CD4-positive, CD25-positive, alpha-beta regulatory T cell (primary cell): ENCODE data around the gene FAM107B. TPM values are rescaled to one million over a fixed set of nuclear protein-coding genes. Genes with fewer than 3 reads are reported as not detected.

Source experiments
- ATAC-seq, 2 donors: fragments of 150-1000 bp; cut with Tn5 transposase; one replicate each; pipeline ENCODE4 v1.10.0; 2021; ENCODE audit warnings: low read depth in 2 of 2, moderate number of reproducible peaks in 2 of 2, moderate library complexity in 1 of 2
- DNase-seq, 3 donors: peaks; one replicate each; pipeline versions ENCODE4 v3.0.0 to v3.0.0-alpha.2; 2012 to 2022; ENCODE audit warnings: mixed read lengths in 1 of 3
- H3K27ac ChIP-seq: one replicate; pipeline ENCODE4 v1.7.0; 2013; ENCODE audit warnings: mild to moderate bottlenecking, low read length; ENCODE audit not compliant: insufficient read depth, poor library complexity, severe bottlenecking
- H3K27me3 ChIP-seq: one replicate; pipeline ENCODE4 v1.7.0; 2013; ENCODE audit warnings: low read length; ENCODE audit not compliant: control insufficient read depth, insufficient read depth
- H3K36me3 ChIP-seq: one replicate; pipeline ENCODE4 v1.7.0; 2013; ENCODE audit warnings: mild to moderate bottlenecking, low read length, moderate library complexity; ENCODE audit not compliant: control insufficient read depth, insufficient read depth
- H3K4me1 ChIP-seq: 2 replicates; pipeline ENCODE4 v1.7.0; 2013; ENCODE audit warnings: mild to moderate bottlenecking, low read length; ENCODE audit not compliant: insufficient read depth, control insufficient read depth, poor library complexity, severe bottlenecking
- H3K4me3 ChIP-seq: one replicate; pipeline ENCODE4 v1.7.0; 2013; ENCODE audit warnings: low read depth, mild to moderate bottlenecking, low read length, moderate library complexity
- H3K9me3 ChIP-seq, 2 experiments: 1 replicate in 1 of 2; 2 replicates in 1 of 2; pipeline ENCODE4 v1.7.0; 2013; ENCODE audit warnings: low read length in 2 of 2, mild to moderate bottlenecking in 1 of 2, moderate library complexity in 1 of 2; ENCODE audit not compliant: control insufficient read depth in 2 of 2
- H3K27ac Mint-ChIP-seq, 3 donors: one replicate each; pipeline ENCODE4 v1.8.0; 2020 to 2022; ENCODE audit warnings: mild to moderate bottlenecking in 3 of 3, mixed read lengths in 3 of 3, moderate library complexity in 2 of 3
- H3K27me3 Mint-ChIP-seq: one replicate; pipeline ENCODE4 v1.8.0; 2022; ENCODE audit warnings: mild to moderate bottlenecking, mixed read lengths
- H3K36me3 Mint-ChIP-seq: one replicate; pipeline ENCODE4 v1.8.0; 2020; ENCODE audit warnings: mixed read lengths
- H3K4me1 Mint-ChIP-seq, 4 donors: one replicate each; pipeline ENCODE4 v1.8.0; 2020 to 2022; ENCODE audit warnings: mixed read lengths in 4 of 4, mild to moderate bottlenecking in 1 of 4
- H3K4me3 Mint-ChIP-seq, 4 donors: one replicate each; pipeline ENCODE4 v1.8.0; 2020 to 2022; ENCODE audit warnings: mild to moderate bottlenecking in 4 of 4, mixed read lengths in 4 of 4, moderate library complexity in 3 of 4
- H3K9me3 Mint-ChIP-seq, 7 donors: one replicate each; pipeline ENCODE4 v1.8.0; 2020 to 2022; ENCODE audit warnings: mixed read lengths in 7 of 7, mild to moderate bottlenecking in 3 of 7, moderate library complexity in 2 of 7
- polyA plus RNA-seq, 4 donors: library from polyadenylated mRNA; unstranded; fragments of 300-500 nt; fragmentation: Illumina TruSeq; gene quantifications; one replicate each; pipeline ENCODE4 v1.2.3, GENCODE V29; 2021
- total RNA-seq: library from RNA; stranded (reverse); gene quantifications from one replicate; pipeline ENCODE4 v1.2.3, GENCODE V29; 2022

Gene FAM107B
- total and polyA plus RNA-seq, 5 donors from 2014 or later, result 202 to 327 (median 296) TPM

- DNase-seq, result no peak
- Histone ChIP-seq H3K9me3 (no peaks in the 10 kb centered on the region), H3K27ac (no peak overlapping the region), H3K36me3 (no peaks in the 10 kb centered on the region), H3K4me1 (no peaks in the 10 kb centered on the region), H3K27me3 (no peaks in the 10 kb centered on the region), H3K4me3 (no peak overlapping the region)
- Mint-ChIP-seq H3K27me3 (peaks cover 4% of the 10 kb centered on the region), H3K4me3 (no peak overlapping the region), H3K9me3 (peaks cover 0 to 4% (median 0%) of the 10 kb centered on the region in 7 donors), H3K27ac (no peak overlapping the region), H3K36me3 (no peaks in the 10 kb centered on the region), H3K4me1 (peaks cover 0 to 9% (median 0%) of the 10 kb centered on the region in 4 donors)
- ATAC-seq, result no peak
Observed at GRCh38 chr10:14815681-14816080, 41.0 kb upstream of the FAM107B start.

- Mint-ChIP-seq H3K36me3 (no peaks in the 10 kb centered on the region), H3K9me3 (peaks cover 0 to 4% (median 0%) of the 10 kb centered on the region in 7 donors), H3K4me3 (peak overlapping the region in 1 of 4 donors; percentile 89), H3K27me3 (peaks cover 8% of the 10 kb centered on the region), H3K27ac (no peak overlapping the region), H3K4me1 (peaks cover 0 to 9% (median 0%) of the 10 kb centered on the region in 4 donors)
- DNase-seq, result peak in 1 of 3 donors; percentile 21
- Histone ChIP-seq H3K4me3 (no peak overlapping the region), H3K4me1 (no peaks in the 10 kb centered on the region), H3K27ac (no peak overlapping the region), H3K9me3 (no peaks in the 10 kb centered on the region), H3K36me3 (no peaks in the 10 kb centered on the region), H3K27me3 (no peaks in the 10 kb centered on the region)
- no peak for ATAC-seq
Observed at GRCh38 chr10:14812271-14812670, 37.6 kb upstream of the FAM107B start.

- Histone ChIP-seq H3K4me3 (no peak overlapping the region), H3K36me3 (no peaks in the 10 kb centered on the region), H3K9me3 (no peaks in the 10 kb centered on the region), H3K27me3 (peaks cover 2% of the 10 kb centered on the region), H3K27ac (no peak overlapping the region), H3K4me1 (no peaks in the 10 kb centered on the region)
- H3K4me3 Mint-ChIP-seq, result no peak overlapping the region
- H3K4me1 Mint-ChIP-seq, result peaks cover 0 to 9% (median 0%) of the 10 kb centered on the region in 4 donors
- peaks cover 0 to 2% (median 0%) of the 10 kb centered on the region in 7 donors for H3K9me3 Mint-ChIP-seq
- H3K27me3 Mint-ChIP-seq, result peaks cover 15% of the 10 kb centered on the region
- H3K36me3 Mint-ChIP-seq, result no peaks in the 10 kb centered on the region
- no peak overlapping the region for H3K27ac Mint-ChIP-seq
- DNase-seq, result no peak
- ATAC-seq, result no peak
Observed at GRCh38 chr10:14810969-14811953, 36.6 kb upstream of the FAM107B start.

- Histone ChIP-seq H3K4me1 (no peaks in the 10 kb centered on the region), H3K27ac (no peak overlapping the region), H3K27me3 (peaks cover 3% of the 10 kb centered on the region), H3K9me3 (no peaks in the 10 kb centered on the region), H3K4me3 (no peak overlapping the region), H3K36me3 (no peaks in the 10 kb centered on the region)
- Mint-ChIP-seq H3K27ac (no peak overlapping the region), H3K27me3 (peaks cover 21% of the 10 kb centered on the region), H3K36me3 (no peaks in the 10 kb centered on the region), H3K4me3 (no peak overlapping the region), H3K9me3 (no peaks in the 10 kb centered on the region), H3K4me1 (no peaks in the 10 kb centered on the region)
- DNase-seq (no peak), ATAC-seq (no peak)
Observed at GRCh38 chr10:14806318-14806717, 31.6 kb upstream of the FAM107B start.

- Histone ChIP-seq H3K27me3 (peaks cover 3% of the 10 kb centered on the region), H3K4me3 (no peak overlapping the region), H3K4me1 (no peaks in the 10 kb centered on the region), H3K27ac (no peak overlapping the region), H3K36me3 (no peaks in the 10 kb centered on the region), H3K9me3 (no peaks in the 10 kb centered on the region)
- Mint-ChIP-seq H3K27me3 (peaks cover 28% of the 10 kb centered on the region), H3K36me3 (no peaks in the 10 kb centered on the region), H3K4me1 (no peaks in the 10 kb centered on the region), H3K9me3 (peaks cover 0 to 2% (median 0%) of the 10 kb centered on the region in 7 donors), H3K27ac (no peak overlapping the region), H3K4me3 (no peak overlapping the region)
- ATAC-seq, result no peak
- DNase-seq, result no peak
Observed at GRCh38 chr10:14803827-14804226, 29.1 kb upstream of the FAM107B start.

- peaks cover 0 to 2% (median 0%) of the 10 kb centered on the region in 7 donors for H3K9me3 Mint-ChIP-seq
- peaks cover 6% of the 10 kb centered on the region for H3K27me3 ChIP-seq
- no peak overlapping the region for H3K27ac Mint-ChIP-seq
- no peaks in the 10 kb centered on the region for H3K4me1 ChIP-seq
- H3K9me3 ChIP-seq, result no peaks in the 10 kb centered on the region
- ATAC-seq (no peak), DNase-seq (no peak)
- H3K36me3 Mint-ChIP-seq, result no peaks in the 10 kb centered on the region
- no peaks in the 10 kb centered on the region for H3K36me3 ChIP-seq
- H3K4me3 ChIP-seq, result no peak overlapping the region
- H3K27me3 Mint-ChIP-seq, result peaks cover 33% of the 10 kb centered on the region
- H3K4me1 Mint-ChIP-seq, result no peaks in the 10 kb centered on the region
- H3K27ac ChIP-seq, result no peak overlapping the region
- H3K4me3 Mint-ChIP-seq, result no peak overlapping the region
Observed at GRCh38 chr10:14801723-14802122, 27.0 kb upstream of the FAM107B start.

- H3K27ac Mint-ChIP-seq, result peak overlapping the region in 1 of 3 donors; percentile 5
- H3K36me3 Mint-ChIP-seq, result no peaks in the 10 kb centered on the region
- no peak for DNase-seq
- ATAC-seq, result no peak
- Histone ChIP-seq H3K9me3 (no peaks in the 10 kb centered on the region), H3K4me3 (no peak overlapping the region), H3K27me3 (peaks cover 4% of the 10 kb centered on the region), H3K36me3 (no peaks in the 10 kb centered on the region), H3K4me1 (no peaks in the 10 kb centered on the region), H3K27ac (no peak overlapping the region)
- H3K27me3 Mint-ChIP-seq, result peaks cover 29% of the 10 kb centered on the region
- peaks cover 0 to 2% (median 0%) of the 10 kb centered on the region in 7 donors for H3K9me3 Mint-ChIP-seq
- H3K4me3 Mint-ChIP-seq, result no peak overlapping the region
- H3K4me1 Mint-ChIP-seq, result no peaks in the 10 kb centered on the region
Observed at GRCh38 chr10:14800397-14800796, 25.7 kb upstream of the FAM107B start.
